Endothelial cell of umbilical vein (primary cell): Measurements from ENCODE around the gene DUSP8. TPM values are rescaled to one million over a fixed set of nuclear protein-coding genes. Genes with fewer than 3 reads are reported as not detected.
"Not testable (repeated sequence)": the region's sequence is repeated elsewhere in the genome, so short reads cannot be mapped to it uniquely, and the experiment has no call there.

ENCODE experiments used
- BruUV-seq: library from RNA; stranded (reverse); fragments of 400-500 nt; replicated peaks from 2 replicates; lab custom pipeline; 2021; lab: Mats Ljungman, UMichigan
- CTCF ChIA-PET: fragments of 300-600, 350-600 bp; sonication (Branson Sonifier 250); formaldehyde crosslinking; loops from one replicate; lab custom pipeline; 2021; ENCODE audit warnings: antibody characterized with exemption, inconsistent platforms; lab: Charles Lee
- POLR2A ChIA-PET: fragments of 300-600, 350-600 bp; sonication (Branson Sonifier 250); formaldehyde crosslinking; loops from one replicate; lab custom pipeline; 2021; ENCODE audit warnings: antibody characterized with exemption, inconsistent platforms; lab: Charles Lee
- DNase-seq: peaks from one replicate; pipeline ENCODE4 v3.0.0-alpha.2; 2011; ENCODE audit warnings: low read depth, low spot score
- FAIRE-seq: peaks from 2 replicates; lab custom pipeline; 2011; peaks lifted over from hg19 to GRCh38; lab: Jason Lieb, UNC
- H2AFZ ChIP-seq: 2 replicates; pipeline ENCODE4 v1.6.0; 2012; ENCODE audit warnings: low read depth, low read length, control low read depth, inconsistent platforms
- H3K27ac ChIP-seq: 2 replicates; pipeline ENCODE4 v1.5.1; 2011; ENCODE audit warnings: low read depth, mild to moderate bottlenecking, control low read depth, low read length, moderate library complexity; ENCODE audit not compliant: insufficient read depth
- H3K27me3 ChIP-seq, 2 experiments: 2 replicates each; pipeline versions ENCODE4 v1.6.0 to v1.6.1; 2011; ENCODE audit warnings: low read length in 2 of 2, mixed read lengths in 1 of 2; ENCODE audit not compliant: control insufficient read depth in 2 of 2, insufficient read depth in 2 of 2
- H3K36me3 ChIP-seq, 2 experiments: 2 replicates in 1 of 2; 3 replicates in 1 of 2; pipeline ENCODE4 v1.5.1; 2011; ENCODE audit warnings: low read length in 2 of 2, mild to moderate bottlenecking in 1 of 2, moderate library complexity in 1 of 2; ENCODE audit not compliant: control insufficient read depth in 2 of 2, insufficient read depth in 2 of 2; ENCODE audit errors: extremely low read depth in 1 of 2
- H3K4me1 ChIP-seq: 3 replicates; pipeline ENCODE4 v1.5.1; 2011; ENCODE audit warnings: mild to moderate bottlenecking, low read length; ENCODE audit not compliant: control insufficient read depth, insufficient read depth; ENCODE audit errors: extremely low read depth
- H3K4me2 ChIP-seq: 2 replicates; pipeline ENCODE4 v1.6.1; 2011; ENCODE audit warnings: low read length, control low read depth, mixed read lengths; ENCODE audit not compliant: insufficient read depth
- H3K4me3 ChIP-seq, 3 experiments: fragments of 200-600 bp in 1 of 3; sonication (generic), shearing (Covaris generic) in 1 of 3; replicated peaks in 1 of 3; 2 replicates each; pipeline ENCODE4 v1.5.1; 2011 to 2016; ENCODE audit warnings: control low read depth in 3 of 3, low read length in 3 of 3, mild to moderate bottlenecking in 2 of 3, inconsistent platforms in 1 of 3, low read depth in 1 of 3, moderate library complexity in 1 of 3; ENCODE audit not compliant: insufficient read depth in 1 of 3
- H3K79me2 ChIP-seq: 2 replicates; pipeline ENCODE4 v1.6.0; 2012; ENCODE audit warnings: low read length, inconsistent platforms; ENCODE audit not compliant: control insufficient read depth, insufficient read depth
- H3K9ac ChIP-seq: replicated peaks from 2 replicates; pipeline ENCODE3; 2011; ENCODE audit warnings: low read length, control low read depth; ENCODE audit not compliant: insufficient read depth; ENCODE audit errors: extremely low read depth
- H3K9me1 ChIP-seq: replicated peaks from 3 replicates; pipeline ENCODE4 v1.6.0; 2011; ENCODE audit warnings: mild to moderate bottlenecking, low read length; ENCODE audit not compliant: control insufficient read depth, insufficient read depth; ENCODE audit errors: extremely low read depth
- H3K9me3 ChIP-seq: replicated peaks from 2 replicates; pipeline ENCODE4 v1.5.1; 2012; ENCODE audit warnings: low read length, inconsistent platforms; ENCODE audit not compliant: control insufficient read depth, insufficient read depth
- H4K20me1 ChIP-seq: replicated peaks from 2 replicates; pipeline ENCODE3; 2011; ENCODE audit warnings: mild to moderate bottlenecking, low read length; ENCODE audit not compliant: control insufficient read depth, insufficient read depth; ENCODE audit errors: extremely low read depth
- CTCF ChIP-seq, 2 donors: IDR thresholded peaks; 1 replicate in 1 of 2; 2 replicates in 1 of 2; pipeline ENCODE4 v1.5.1; 2011; ENCODE audit warnings: low read length in 2 of 2, mild to moderate bottlenecking in 2 of 2, moderate library complexity in 2 of 2, control low read depth in 1 of 2, inconsistent platforms in 1 of 2, low read depth in 1 of 2; ENCODE audit not compliant: insufficient read depth in 1 of 2; ENCODE audit errors: extremely low read depth in 1 of 2
- EZH2 ChIP-seq: IDR thresholded peaks from 2 replicates; pipeline ENCODE4 v1.6.1; 2012; ENCODE audit warnings: borderline replicate concordance, low read depth, mild to moderate bottlenecking, moderate library complexity, low read length, inconsistent platforms; ENCODE audit not compliant: severe bottlenecking
- FOS ChIP-seq: IDR thresholded peaks from 2 replicates; pipeline ENCODE4 v1.6.1; 2011; ENCODE audit warnings: mild to moderate bottlenecking, low read length, moderate library complexity, borderline replicate concordance; ENCODE audit not compliant: insufficient read depth
- GATA2 ChIP-seq: IDR thresholded peaks from 2 replicates; pipeline ENCODE4 v1.7.0; 2011; ENCODE audit warnings: low read depth, mild to moderate bottlenecking, moderate library complexity, mixed read lengths, low read length; ENCODE audit not compliant: insufficient read length, insufficient read depth
- JUN ChIP-seq: IDR thresholded peaks from 2 replicates; pipeline ENCODE4 v1.6.1; 2011; ENCODE audit warnings: borderline replicate concordance, low read depth; ENCODE audit not compliant: insufficient read length, insufficient read depth
- MAX ChIP-seq: IDR thresholded peaks from 2 replicates; pipeline ENCODE4 v1.6.1; 2011; ENCODE audit not compliant: insufficient read depth, insufficient read length
- MYC ChIP-seq: IDR thresholded peaks from one replicate; pipeline ENCODE4 v1.6.1; 2011; ENCODE audit warnings: mild to moderate bottlenecking, low read depth, low read length
- POLR2A ChIP-seq: IDR thresholded peaks from 2 replicates; pipeline ENCODE4 v1.6.1; 2012; ENCODE audit warnings: low read depth, mild to moderate bottlenecking, control low read depth, low read length
- POLR2AphosphoS5 ChIP-seq: IDR thresholded peaks from 2 replicates; pipeline ENCODE4 v1.6.1; 2012; ENCODE audit warnings: low read depth, mild to moderate bottlenecking, control low read depth, low read length, moderate library complexity; ENCODE audit not compliant: insufficient read depth
- dilution Hi-C: fragments of 300-500 bp; cut with MboI; formaldehyde crosslinking; loops from one replicate; pipeline ENCODE4 v1.15.0; 2019; ENCODE audit warnings: low sequenced_read_pairs; ENCODE audit not compliant: extremely low pct_ligation_motif_present
- intact Hi-C: fragments of 100-400 bp; cut with micrococcal nuclease; formaldehyde crosslinking; loops from one replicate; pipeline ENCODE4 v1.10.0; 2022
- polyA plus RNA-seq, 4 experiments: library from polyadenylated mRNA; depleted of rRNA in 3 of 4; stranded (reverse) in 3 of 4; unstranded in 1 of 4; fragments of >200 nt; gene quantifications; 2 replicates each; pipeline versions ENCODE4 v1.2.1 to v1.2.3, GENCODE V29; 2011 to 2012; ENCODE audit warnings: missing spikeins in 1 of 4
- total RNA-seq: library from RNA; stranded (reverse); gene quantifications from 2 replicates; pipeline ENCODE4 v1.2.3, GENCODE V29; 2021

The DUSP8 gene
- total and polyA plus RNA-seq, 2 donors (not counting 3 experiments of a cell fraction or from before 2014, with no cell fraction given): 4.6 to 5.9 TPM

GRCh38 chr11:1598816-1599215 lies 26.7 kb upstream of the DUSP8 start:
- H3K27me3 ChIP-seq: peaks cover 0 to 5% of the 10 kb centered on the region in 2 experiments

GRCh38 chr11:1598406-1598805 lies 26.3 kb upstream of the DUSP8 start:
- H3K4me3 ChIP-seq, H3K9ac ChIP-seq, H3K4me1 ChIP-seq, POLR2A ChIA-PET, H3K9me1 ChIP-seq, H4K20me1 ChIP-seq, H3K27me3 ChIP-seq, H3K4me2 ChIP-seq, H3K9me3 ChIP-seq, H2AFZ ChIP-seq, FAIRE-seq, H3K79me2 ChIP-seq, DNase-seq, H3K27ac ChIP-seq, BruUV-seq, intact Hi-C loops, dilution Hi-C loops, H3K36me3 ChIP-seq: not testable (repeated sequence)
- CTCF ChIA-PET: interaction anchor here (5.4 kb wide), 1 partner anchor 23 kb away, joined by 55 read pairs; no protein-coding TSS in a partner anchor

More at GRCh38 chr11:1598816-1599215, 26.7 kb upstream of the DUSP8 start:
- Histone ChIP-seq H3K4me3 (no peak overlapping the region), H3K36me3 (no peaks in the 10 kb centered on the region), H3K27ac (no peak overlapping the region), H2AFZ (no peak overlapping the region), H3K4me1 (no peaks in the 10 kb centered on the region), H3K4me2 (no peak overlapping the region), H3K9ac (no peak overlapping the region), H4K20me1 (no peaks in the 10 kb centered on the region), H3K79me2 (no peaks in the 10 kb centered on the region), H3K9me3 (no peaks in the 10 kb centered on the region), H3K9me1 (no peaks in the 10 kb centered on the region)
- TF ChIP-seq POLR2A (no peak), MAX (no peak), POLR2AphosphoS5 (no peak), FOS (no peak), MYC (no peak), GATA2 (no peak), JUN (no peak), EZH2 (no peak), CTCF (IDR thresholded peaks at IDR 0.05; ENCODE audit: extremely low read depth in 1 of 2, insufficient read depth in 1 of 2, low read depth in 1 of 2, low read length in 2 of 2) (no peak)
- intact Hi-C loops (no loop called here), dilution Hi-C loops (no loop called here)
- no TSS peak for BruUV-seq
- DNase-seq (no peak), FAIRE-seq (no peak)
- POLR2A ChIA-PET: no interaction called here
- CTCF ChIA-PET: no interaction called here
